Measurements from ENCODE around the gene SELL.
"Not testable (repeated sequence)": the region's sequence is repeated elsewhere in the genome, so short reads cannot be mapped to it uniquely, and the experiment has no call there.

Gene SELL

DNA sequence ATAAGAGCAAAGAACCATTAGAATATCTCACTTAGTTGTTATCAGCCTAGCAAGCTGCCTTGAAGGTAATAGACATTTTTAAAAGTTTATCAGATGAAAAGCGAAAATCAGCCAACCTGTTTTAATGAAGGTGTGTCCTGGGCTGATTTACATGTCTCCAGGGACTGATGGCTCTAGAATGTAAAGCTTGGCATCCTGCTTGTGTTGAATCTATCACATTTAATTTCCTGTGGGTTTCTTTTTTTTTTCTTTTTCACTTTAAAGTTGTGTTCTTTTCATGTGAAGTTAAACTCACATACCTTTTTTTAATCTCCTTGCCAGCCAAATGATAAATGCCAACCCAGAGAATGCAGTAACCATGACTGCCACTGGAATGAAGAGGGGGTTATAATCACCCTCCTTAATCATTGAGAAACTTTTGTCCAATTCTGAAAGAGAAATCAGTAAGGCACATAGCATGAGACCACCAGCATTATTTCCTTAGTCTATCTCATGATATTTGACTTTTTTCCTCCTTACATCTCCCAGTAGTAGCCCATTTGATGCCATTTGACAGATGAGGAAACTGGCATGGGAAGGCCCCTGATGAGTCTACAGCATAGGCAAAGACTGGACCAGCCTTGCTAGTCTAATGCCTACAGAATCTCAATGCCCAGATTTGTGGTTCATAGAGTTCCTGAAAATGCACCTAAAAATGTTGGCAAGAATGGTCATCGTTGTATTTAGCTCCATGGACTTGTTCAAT, 10.0 kb downstream of the SELL start:
- no peak for DNase-seq

GRCh38 chr1:169699707-169700106, 11.7 kb downstream of the SELL start:
- no peak for DNase-seq

- no peak for DNase-seq
These were observed 12.4 kb downstream of the SELL start for GRCh38 chr1:169698976-169699375.

GRCh38 chr1:169697755-169698154, 13.7 kb downstream of the SELL start:
- no peak for DNase-seq

- DNase-seq = no peak
These were observed 14.9 kb downstream of the SELL start for GRCh38 chr1:169696273-169697100.

DNA sequence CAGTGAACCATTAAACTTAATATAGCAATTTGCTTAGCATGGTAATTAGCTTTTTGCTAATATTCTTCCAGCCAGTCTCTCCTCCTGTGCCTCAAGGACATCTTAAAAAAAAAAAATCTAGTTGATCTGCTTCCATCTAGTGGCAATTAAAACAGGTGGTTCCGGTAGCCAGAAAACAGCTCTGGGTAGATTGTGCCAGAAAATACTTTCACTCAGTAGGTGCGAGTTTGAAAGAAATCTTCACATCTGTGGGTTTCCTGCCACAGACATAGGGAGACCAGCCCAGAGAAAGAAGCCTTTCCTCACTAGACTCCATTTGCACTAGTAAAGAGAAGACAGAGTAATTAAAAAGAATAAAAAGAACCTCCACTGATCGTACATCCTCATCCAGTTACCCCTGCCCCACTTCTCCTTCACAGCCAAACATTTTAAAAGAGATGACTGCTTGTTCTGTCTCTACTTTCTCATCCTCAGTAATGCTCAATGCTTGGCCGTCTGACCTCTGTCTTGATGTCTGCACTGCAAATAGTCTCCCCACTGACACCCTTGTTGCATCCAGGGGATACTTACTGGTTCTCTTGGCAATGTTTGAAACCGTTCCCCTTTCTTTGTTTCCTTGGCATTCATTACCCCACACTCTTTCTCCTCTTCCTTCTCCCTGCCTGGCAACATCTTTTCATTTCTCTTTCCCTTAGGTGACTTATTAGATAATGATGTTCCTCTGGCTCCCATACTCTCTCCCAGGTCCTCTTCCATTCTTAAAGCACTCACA, 16.9 kb downstream of the SELL start:
- DNase-seq = peak; percentile 26

DNA sequence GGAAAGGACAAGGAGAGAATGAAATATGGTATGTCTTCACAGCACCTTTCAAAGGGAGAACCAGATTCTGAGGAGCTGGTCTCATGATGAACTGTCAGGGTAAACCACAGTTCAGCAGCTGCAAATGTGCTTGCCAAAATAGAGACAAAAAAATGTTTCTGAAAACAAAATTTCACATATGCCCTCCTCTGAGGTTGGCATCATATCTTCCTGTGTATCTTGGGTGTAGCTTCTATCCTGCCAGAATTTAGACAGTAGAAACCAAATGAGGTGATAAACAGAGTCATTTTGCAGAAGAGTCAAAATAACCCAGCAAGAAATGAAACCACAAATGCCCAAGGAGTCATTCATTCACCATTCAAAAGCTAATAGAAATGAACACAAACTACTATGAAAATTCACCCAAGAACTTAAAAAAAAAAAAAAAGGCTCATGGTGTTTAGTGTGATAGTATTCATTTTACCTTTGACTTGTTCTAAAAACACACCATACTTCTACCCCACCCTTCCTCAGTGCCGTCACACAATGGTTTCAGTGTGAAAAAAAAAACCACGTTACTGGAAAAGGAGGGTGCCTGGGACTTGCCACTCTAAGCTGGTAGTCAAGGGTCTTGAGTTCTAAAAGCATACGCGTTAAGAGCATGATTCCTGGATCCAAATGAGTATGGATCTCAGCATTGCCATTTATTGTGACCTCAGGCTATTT, 18.5 kb downstream of the SELL start:
- DNase-seq = peak; percentile 32

DNA sequence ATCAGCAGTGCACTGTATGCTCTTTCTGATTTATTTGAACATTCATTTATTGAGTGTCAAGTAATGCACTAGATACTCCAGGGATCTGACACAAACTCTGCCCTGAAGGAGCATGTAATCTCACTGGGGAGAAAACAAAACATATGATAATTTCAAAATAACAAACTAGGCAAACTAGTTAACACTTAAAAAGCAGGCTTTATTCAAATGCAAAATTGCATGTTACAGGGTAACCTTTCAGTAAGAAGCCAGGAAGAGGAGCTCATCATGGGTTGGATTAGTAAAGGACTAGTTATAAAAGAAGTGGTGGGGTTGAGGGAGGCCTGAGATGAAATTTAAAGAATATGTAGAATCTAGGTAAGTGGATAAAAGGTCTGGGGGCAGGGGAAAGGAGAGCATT, 20.9 kb downstream of the SELL start:
- no peak for DNase-seq

DNA sequence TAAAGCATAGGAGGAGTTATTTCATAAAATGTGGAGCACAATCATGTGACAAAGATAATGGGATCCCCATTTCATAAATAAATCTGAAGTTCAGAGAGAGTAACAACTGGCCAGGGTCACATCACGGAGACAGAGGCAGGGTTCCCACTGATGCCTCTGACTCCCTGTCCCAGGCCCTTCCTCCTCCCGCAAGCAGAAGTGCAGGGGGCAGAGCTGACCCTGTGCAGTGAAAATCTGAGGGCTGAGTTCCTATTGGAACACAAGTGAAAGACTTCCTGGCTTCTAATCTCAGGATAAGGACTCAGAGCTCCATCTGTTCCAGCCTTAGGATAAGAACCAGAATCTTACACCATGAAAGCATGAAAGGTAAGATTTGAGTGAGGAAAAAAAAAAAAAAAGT, 22.0 kb downstream of the SELL start:
- DNase-seq = no peak

DNA sequence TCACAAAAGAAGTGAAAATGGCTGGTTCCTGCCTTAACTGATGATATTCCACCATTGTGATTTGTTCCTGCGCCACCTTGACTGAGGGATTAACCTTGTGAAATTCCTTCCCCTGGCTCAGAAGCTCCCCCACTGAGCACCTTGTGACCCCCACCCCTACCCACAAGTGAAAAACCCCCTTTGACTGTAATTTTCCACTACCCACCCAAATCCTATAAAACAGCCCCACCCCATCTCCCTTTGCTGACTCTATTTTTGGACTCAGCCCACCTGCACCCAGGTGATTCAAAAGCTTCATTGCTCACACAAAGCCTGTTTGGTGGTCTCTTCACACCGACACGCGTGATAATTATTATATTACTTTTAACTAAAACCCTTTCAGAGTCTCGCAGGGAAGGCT, 23.0 kb downstream of the SELL start:
- not testable (repeated sequence) for DNase-seq

DNA sequence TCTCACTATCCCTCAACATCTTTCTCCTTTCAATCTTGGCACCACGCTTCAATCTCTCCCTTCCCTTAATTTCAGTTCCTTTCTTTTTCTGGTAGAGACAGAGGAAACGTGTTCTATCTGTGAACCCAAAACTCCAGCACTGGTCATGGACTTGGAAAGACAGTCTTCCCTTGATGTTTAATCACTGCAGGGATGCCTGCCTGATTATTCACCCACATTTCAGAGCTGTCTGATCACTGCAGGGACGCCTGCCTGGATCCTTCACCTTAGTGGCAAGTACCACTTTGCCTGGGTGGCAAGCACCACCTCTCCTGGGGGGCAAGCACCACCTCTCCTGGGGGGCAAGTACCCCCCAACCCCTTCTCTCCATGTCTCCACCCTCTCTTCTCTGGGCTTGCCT, 27.8 kb downstream of the SELL start:
- DNase-seq = no peak

DNA sequence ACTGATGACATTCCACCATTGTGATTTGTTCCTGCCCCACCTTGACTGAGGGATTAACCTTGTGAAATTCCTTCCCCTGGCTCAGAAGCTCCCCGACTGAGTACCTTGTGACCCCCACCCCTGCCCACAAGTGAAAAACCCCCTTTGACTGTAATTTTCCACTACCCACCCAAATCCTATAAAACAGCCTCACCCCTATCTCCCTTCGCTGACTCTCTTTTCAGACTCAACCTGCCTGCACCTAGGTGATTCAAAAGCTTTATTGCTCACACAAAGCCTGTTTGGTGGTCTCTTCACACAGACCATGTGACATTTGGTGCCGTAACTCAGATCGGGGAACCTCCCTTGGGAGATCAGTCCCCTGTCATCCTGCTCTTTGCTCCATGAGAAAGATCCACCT, 28.3 kb downstream of the SELL start:
- DNase-seq = not testable (repeated sequence)

DNA sequence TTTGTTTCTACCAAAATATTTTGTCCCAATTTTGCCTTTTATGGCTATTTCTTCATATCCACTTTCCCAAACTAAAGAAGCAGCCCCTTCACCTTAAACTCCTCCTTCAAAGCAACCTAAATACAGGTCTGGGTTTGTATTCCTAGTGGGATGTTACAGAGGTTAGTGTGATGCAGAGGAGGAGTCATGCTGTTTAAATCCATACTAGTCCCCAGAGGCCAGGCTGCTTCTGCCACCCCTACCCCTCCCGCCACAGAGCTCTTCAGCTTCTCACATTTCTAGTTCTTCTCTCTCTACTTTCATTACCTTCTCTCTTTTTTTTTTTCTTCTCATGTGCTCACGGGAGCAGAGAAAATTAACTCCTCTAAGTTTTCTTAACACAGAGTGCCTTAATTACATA, 29.3 kb downstream of the SELL start:
- no peak for DNase-seq

GRCh38 chr1:169681140-169681539, 30.3 kb downstream of the SELL start:
- no peak for DNase-seq

- peak; percentile 30 for DNase-seq
These were observed 30.9 kb downstream of the SELL start for GRCh38 chr1:169680377-169681019.

DNA sequence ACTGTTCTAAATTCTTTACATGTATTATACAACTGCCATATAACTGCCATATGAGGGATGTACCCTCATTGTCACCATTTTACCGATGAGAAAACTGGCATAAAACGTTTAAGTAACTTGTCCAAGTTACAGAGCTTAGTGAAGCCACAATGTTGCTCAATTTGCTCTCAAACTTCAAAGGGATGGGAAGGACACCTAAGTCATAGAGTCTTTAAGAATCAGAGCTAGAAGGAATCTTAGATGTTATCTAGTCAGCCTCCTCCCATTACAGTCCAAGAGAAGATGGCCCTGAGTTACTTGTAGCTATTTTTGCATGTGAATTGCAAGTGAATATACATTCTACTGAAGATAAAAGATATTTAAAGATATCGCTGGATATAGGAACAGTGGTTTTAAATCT, 31.7 kb downstream of the SELL start:
- no peak for DNase-seq

DNA sequence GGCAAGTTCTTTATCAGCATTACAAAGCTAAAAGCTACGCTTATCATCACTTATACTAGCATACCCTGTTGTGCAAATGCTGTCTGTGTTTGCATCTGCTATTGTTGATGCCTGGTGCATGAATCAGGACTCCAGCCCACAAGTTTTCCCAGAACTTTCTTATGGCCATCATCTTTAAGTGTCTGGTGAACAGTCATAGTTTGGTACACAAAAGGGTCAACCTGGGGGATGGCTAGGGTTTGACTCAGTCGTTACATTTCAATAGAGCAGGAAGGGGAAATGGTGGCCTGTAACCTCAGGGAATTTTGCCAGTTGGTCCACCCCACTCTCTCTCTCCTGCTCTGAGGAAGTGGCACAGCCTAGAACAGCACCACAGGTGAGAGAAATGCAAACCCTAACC, 35.4 kb downstream of the SELL start:
- no peak for DNase-seq

DNA sequence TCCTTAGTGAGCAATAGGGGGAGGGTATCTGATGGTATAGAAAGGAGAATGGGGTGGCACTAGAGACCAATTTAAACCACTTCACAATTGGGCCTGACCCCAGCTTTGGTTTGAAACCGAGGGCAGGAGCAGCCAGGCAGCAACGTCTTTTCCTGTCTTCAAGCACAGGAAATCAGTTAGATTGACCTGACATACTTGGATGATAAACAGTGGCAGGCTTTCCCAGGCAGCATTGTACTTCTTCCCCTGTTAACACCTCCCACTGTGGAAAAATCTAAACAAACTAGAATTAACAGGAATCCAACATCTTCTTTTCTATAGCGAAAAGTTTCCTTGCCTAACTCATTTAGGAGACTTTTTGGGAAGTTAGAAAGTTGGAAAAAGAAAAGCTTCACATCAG, 40.6 kb downstream of the SELL start:
- no peak for DNase-seq

GRCh38 chr1:169670244-169670643, 41.2 kb downstream of the SELL start:
- DNase-seq = not testable (repeated sequence)

GRCh38 chr1:169667699-169668596, 43.5 kb downstream of the SELL start:
- DNase-seq = not testable (repeated sequence)

- DNase-seq = not testable (repeated sequence)
These were observed 44.2 kb downstream of the SELL start for GRCh38 chr1:169667227-169667639.

Data from CD4-positive, alpha-beta T cell treated with Interferon gamma for 1 hour (primary cell).